GM19372 (cell line): ENCODE data around the gene CMTR2.
"Not testable (repeated sequence)": the region's sequence is repeated elsewhere in the genome, so short reads cannot be mapped to it uniquely, and the experiment has no call there.

ENCODE experiments used
- ATAC-seq: cut with Tn5 transposase; IDR thresholded peaks from one replicate; pipeline ENCODE4 v1.9.1; 2021; ENCODE audit warnings: mild to moderate bottlenecking, low read depth, moderate library complexity; ENCODE audit not compliant: unreplicated experiment

CMTR2 gene, protein sequence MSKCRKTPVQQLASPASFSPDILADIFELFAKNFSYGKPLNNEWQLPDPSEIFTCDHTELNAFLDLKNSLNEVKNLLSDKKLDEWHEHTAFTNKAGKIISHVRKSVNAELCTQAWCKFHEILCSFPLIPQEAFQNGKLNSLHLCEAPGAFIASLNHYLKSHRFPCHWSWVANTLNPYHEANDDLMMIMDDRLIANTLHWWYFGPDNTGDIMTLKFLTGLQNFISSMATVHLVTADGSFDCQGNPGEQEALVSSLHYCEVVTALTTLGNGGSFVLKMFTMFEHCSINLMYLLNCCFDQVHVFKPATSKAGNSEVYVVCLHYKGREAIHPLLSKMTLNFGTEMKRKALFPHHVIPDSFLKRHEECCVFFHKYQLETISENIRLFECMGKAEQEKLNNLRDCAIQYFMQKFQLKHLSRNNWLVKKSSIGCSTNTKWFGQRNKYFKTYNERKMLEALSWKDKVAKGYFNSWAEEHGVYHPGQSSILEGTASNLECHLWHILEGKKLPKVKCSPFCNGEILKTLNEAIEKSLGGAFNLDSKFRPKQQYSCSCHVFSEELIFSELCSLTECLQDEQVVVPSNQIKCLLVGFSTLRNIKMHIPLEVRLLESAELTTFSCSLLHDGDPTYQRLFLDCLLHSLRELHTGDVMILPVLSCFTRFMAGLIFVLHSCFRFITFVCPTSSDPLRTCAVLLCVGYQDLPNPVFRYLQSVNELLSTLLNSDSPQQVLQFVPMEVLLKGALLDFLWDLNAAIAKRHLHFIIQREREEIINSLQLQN

DNA sequence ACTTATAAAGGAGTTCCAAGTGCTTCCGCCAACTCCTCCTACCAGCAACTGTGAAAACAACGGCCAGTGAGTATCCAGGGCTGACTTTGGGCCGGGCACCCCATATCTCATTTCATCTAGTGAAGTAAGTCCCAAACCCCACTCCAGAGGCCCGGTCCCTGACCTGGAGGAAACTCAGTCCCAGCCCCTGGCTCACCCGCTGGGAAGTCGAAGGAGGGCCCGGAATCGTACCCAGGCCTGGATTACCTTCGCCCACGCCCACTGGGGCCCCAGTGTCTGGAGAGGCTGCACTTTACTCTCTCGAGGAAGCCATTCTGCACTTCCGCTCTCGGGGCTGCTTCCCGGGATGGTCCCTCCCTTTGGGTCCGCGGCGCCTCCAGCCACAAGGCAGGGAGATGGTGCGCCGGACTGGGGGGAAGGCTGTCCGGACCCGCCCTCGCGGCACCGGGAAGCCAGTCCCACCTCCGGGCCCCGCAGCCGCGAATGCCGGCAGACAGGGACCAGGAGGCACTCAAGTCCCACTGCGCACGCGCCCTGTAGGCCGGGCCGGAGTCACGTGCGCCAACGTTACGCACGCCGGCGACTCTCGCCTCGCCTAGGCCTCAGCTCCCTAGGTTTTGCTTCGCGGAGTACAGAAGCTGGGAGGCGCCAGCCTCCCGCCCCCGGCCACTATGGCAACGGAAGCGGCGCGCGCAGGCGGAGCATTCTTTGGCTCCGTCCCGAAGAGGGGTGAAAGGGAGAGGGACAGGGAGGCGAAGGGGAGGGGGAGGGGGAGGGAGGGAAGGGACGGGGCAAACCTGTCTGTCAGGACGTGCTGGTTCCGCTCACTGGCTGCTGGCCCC, at the start of gene CMTR2:
CMTR2 (minus strand) TSS at position 513 of the 842 bp plus-strand sequence. CDS start 3,482 bp downstream, outside the sequence.
- peak; percentile 86 for ATAC-seq

DNA sequence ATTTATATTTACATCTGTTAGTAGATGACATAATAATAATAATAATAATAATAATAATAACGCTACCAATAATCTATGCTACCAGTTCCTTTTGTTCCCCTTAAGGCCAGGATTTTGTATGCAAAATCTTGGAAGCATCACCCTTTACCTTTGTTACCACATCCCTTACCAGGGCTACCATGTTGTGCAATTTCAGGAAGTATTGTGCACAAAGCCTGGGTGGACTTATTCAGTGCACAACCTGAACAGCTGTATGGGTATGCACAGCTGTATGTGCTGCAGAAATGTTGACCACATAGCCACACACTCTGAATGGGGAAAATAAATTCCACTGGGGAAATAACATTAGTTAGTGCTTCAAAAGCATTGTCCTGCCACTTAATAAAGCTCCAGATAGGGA, 49.4 kb upstream of the CMTR2 start:
- no peak for ATAC-seq

DNA sequence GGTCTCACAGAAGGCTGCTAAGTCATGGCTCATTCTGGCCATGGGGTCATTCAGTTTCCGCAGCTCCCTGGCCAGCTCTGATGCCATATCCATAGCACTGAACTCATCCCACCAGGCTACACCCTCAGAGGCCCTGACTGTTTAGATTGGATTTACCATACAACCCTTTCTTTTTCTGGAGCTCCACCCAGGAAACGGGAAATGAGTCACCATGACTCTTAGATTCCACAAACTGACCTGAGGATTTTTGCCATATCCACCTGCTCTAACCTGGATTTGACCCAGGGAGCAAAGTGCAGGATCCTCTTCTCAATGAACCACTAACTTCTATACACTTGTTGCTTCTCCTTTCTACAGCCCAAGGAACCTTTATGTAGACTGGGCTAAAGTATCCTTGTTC, 49.0 kb upstream of the CMTR2 start:
- ATAC-seq = no peak

DNA sequence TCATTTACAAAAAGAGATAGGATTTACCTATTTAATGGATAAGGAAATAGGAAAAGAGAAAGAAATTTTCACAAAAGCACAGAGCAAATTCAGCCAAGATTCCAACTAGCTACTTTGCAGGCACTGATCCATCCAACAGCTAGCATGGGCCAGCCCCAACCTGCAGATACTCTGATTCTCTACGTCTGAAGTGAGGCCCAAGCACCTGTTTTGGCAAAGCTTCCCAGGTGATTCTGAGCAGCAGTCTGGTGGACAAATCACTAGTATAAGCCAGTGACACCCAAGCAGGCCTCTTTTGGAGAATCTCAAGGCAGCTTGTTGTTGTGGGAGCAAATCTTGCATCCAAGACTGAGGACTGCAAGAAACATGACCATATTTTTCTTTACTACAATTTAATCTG, 48.4 kb upstream of the CMTR2 start:
- ATAC-seq = no peak

DNA sequence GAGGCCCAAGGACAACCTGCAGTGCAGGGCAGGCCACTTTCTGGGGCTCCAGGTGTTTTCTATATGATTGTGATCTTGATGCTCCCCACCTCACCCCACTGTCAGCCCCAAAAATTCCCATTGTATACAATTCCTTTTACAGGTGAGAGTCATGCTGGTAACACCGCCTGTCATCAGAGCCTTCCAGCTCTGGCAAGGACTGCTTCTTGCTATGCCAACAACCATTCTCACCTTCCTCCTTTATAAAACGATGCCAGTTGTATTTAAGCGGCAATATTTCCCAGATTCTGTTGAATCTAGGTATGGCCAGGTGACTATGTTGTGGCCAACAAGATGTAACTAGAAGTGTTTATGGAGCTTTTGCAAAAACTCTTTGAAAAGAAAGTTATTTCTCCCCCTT, 38.9 kb upstream of the CMTR2 start:
- no peak for ATAC-seq

DNA sequence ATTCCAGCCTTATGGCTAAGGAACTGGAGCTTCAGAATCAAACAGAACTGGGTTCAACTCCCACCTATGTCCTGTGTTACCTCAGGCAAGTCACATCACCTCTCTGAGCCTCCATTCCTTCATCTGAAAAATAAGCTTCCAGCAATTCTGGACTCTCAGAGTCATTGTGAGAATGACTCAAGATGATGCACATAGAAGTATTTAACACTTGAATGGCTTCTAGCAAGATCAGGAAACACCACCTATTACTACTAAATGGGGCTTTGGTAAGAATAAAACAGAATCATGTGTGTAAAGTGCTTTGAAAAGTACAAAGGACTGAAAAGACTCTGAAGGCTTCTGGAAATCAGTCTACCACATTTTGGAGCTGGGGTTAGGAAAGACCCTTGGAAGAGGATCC, 38.5 kb upstream of the CMTR2 start:
- no peak for ATAC-seq

DNA sequence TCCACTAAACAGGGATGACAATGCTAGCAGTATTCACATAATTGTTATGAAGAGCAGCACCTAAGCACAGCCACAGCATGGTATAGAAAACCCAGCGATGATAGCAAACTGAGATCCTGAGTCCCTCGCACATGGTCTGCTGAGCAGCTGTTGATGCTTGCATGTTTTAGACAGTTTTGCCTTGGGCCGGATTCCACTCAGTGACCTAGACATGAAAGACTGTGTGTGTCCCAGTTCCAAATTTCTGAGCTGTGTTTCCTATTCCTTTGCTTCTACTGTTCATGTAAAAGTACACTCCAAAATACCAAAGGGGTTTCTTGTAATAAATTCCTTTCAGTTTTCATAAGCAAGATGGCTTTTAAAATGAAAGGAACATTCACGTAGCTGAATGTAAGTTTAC, 30.8 kb upstream of the CMTR2 start:
- ATAC-seq = no peak

DNA sequence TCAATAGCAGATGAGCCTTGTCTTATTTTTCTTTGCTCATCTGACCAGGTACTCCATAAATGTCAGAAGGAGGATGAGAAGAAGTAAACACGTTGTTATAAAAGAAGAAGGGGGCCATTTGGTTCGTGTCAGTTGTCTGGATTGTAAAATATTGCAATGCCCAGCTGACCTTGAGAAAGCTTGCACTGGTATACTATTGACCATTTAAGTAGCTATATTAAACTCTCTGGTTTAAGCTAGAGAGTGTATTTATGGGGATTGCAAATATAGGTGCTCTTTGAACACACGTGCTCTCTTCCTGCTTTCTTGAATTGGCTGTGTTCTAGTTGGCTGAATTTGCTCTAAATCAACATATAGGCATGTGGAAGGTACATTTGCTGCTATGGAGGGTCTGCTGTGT, 26.1 kb upstream of the CMTR2 start:
- no peak for ATAC-seq

DNA sequence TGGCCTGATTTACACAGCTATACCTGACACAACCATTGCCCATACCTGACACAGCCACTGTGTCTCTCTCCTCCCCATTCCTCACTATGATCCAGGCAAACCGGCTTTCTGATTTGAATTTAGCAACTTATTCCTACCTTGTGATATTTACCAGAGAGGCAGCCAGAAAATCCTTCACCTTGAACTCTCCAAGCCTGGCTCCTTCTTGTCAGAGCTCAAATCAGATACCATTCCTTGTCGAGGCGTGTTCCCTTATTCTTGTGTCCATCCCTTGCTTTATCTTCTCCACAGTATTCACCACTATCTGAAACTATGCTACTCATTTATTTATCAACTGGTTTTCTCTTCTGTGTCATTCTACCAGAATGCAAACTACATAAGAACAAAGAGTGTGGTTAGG, 24.4 kb upstream of the CMTR2 start:
- ATAC-seq = not testable (repeated sequence)

DNA sequence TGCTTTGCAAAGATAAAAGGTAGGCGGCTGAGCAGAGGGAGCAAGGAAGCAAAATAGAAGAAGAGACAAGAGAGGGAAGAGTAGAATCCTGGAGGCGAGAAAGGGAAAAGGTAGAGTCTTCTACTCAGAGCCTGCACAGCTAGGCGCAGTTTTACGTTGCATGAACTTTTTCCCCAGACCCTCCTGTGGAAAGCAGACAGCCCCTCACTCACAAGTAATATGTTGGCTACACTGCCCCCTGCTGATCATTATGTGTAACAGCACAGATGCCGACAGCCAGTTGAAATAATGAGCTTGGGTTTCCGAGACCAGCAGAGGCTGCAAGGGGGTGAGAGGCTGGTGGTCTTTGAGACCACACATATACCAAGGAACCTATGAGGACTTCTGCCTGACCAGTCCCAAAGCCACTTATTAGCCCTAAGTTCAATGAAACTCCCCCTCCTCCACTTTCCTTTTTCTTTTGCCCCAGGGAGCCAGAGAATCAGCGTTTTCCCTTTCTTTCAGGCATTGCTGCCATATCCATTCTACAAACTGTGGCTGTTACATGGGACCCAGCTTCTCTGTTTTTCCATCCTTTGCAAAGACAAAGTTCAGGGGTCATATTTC, 22.5 kb upstream of the CMTR2 start:
- no peak for ATAC-seq

DNA sequence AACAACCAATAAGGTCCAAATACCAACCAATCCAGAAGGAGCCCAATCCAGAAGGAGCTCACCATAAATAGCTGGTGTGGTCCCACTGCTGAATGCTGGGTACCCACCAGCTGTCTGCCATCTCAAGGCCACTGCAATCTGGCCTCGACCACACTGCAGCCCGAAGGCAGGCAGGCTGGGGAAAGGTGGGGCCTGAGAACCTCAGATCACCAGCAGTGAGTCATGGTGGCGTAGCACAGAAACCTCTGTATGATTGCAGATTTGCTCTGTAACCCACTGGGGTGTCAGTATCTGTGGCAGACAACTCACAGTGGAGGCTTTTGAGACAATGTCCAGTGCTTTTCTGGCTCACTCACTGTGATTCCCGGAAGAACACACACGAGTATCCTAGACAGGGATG, 14.7 kb upstream of the CMTR2 start:
- no peak for ATAC-seq

DNA sequence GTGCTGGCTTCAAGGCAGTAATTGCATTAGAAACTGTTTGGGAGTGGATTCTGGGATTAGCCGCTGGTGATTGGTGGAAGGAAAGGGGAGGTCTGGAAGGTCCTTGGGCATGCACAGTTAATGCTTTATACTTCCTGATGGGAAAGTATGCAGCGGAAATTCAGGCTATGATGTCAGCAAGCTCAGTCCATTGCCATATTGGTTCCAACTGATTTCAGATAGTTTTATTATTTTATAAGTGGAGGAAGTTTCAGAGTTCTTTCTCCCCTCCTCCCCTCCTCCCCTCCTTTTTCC, 8.1 kb upstream of the CMTR2 start:
- ATAC-seq = no peak

DNA sequence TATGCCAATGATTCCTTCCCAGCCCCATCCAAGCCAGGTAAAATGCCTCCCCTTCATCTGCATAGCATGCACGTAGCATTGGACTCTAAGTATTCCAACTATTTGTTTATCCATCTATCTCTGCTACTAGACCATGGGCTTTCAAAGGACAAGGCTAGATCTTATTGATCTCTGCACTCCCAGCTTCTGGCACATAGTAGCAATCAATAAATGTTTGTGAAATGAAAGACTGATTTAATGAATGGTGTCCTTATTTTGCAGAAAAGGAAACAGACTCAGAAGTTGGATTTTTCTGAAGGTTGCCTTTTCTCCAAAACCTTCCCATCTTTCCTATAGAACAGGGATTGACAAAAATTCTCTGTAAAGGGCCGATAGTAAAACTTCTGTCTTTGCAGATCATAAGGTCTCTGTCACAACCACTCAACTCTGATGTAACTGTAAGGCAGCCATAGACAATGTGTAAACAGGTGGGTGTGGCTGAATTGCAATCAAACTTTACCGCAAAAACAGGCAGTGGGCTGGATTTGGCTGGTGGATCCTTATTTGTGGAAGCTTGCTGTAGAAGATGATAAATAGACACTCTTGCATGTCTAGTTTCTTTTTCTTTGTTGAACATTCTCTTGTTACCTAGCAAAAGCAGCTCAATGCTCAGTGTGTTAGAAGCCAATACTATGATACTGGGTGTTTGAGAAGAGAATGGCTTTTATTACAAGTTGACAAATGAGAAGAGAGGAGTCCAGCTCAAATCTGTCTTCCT, 7.6 kb upstream of the CMTR2 start:
- no peak for ATAC-seq

DNA sequence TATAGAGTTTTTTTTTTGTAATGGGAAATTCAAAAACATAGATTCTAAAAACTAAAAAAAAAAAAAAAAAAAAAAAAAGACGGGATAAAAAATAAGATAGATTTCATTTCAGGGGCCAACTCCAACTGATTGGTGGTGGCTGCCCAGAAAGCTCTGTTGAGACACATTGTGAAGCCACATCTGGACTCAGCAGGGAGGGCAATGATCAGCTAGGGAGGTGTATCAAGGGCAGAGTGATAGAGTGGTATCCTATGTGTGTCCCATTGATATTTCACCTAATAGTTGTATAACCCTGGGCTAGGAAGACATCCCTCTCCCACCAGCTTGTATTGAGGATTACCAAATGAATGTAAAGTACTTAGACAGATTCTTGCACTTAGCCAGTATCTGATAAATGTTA, 6.7 kb upstream of the CMTR2 start:
- ATAC-seq = no peak

DNA sequence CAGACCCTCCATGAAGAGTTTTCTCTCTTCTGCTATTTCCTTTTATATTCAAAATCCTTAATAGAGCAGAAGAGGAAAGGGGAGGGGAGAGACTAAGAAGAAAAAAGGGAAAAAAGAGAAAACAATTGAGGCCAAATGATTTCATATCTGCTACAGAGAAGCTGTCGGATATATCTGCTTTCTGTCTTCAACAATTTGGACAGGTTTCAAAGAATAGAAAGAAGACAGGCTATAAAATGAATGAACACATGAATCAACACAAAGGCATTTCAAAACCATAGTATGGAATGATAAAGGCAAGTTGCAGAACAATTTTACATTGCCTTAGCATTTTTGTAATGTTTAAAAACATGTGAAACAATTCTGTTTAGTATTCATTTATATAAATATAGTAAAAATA, 4.7 kb upstream of the CMTR2 start:
- ATAC-seq = no peak

DNA sequence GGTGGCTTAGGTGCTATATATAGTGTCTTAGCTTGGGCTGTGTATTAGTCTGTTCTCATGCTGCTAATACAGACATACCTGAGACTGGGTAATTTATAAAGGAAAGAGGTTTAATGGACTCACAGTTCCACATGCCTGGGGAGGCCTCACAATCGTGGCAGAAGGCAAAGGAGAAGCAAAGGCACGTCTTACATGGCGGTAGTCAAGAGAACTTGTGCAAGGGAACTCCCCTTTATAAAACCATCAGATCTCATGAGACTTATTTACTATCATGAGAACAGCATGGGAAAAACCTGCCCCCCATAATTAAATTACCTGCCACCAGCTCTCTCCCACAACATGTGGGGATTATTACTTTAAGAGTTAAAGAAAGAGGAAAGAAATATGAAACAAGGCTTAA, 2.9 kb upstream of the CMTR2 start:
- ATAC-seq = not testable (repeated sequence)

DNA sequence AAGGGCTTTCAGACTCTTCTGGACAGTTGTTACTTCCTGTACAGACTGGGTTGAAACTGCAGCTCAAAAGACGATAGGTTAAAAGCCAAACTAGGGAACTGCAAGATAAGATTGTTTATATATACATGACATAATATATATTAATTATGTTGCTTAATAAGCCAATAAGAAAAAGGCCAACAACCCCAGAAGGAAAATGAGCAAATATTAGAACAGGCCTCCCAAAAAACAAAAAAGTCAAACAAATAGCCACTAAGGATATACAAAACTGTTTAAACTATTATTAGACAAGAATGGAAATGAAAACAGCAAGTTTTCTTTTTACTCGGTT, 495 bp upstream of the CMTR2 start:
- no peak for ATAC-seq

DNA sequence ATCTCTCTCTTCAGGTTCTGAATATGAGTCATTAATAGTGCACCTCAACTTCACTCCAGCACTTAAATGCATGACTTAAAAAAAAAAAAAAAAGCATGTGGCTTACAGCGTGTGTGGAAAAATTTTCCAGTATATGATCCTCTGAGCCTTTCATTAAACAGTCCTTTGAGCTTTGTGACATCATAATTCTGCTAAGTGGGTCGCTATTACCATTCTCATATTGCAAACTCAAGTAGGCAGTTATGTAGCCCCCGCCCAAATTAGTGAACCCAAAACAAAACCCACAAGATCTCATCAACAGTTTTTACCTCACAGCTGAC, 672 bp downstream of the CMTR2 start:
- ATAC-seq = no peak

DNA sequence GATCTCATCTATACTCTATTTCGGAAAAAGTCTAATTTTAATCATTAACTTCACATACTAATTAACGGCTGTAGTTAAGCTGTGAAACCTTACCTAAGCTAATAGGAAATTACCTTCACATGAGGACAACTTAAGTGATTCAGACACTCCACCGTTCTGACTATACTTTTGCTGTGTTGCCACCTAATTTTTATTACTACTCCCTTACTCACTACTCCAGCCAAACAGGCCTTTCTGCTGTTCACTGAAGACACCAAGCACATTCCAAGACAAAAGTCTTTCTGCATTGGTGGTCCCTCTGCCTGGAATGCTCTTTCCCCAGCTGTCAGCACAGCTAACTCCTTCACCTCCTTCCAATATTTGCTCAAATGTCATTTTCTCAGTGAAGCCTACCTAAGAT, 1.3 kb downstream of the CMTR2 start:
- no peak for ATAC-seq

DNA sequence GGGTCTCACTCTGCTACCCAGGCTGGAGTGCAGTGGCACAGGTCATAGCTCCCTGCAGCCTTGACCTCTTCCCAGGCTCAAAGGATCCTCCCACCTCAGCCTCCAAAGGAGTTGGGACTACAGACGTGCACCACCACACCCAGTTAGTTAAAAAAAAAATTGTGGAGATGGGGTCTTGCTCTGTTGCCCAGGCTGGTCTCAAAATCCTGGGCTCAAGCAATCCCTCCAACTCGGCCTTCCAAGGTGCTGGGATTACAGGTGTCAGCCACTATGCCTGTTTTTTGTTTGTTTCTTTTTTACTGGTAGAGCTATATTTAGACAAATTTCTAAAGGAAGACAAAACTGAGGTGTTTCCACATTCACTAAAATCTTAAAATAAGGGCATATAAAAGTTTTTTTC, 1.7 kb downstream of the CMTR2 start:
- no peak for ATAC-seq
